GM12801 (cell line): ENCODE measurements around the gene CD2AP.

Experiments
- CTCF ChIP-seq: IDR thresholded peaks from one replicate; pipeline ENCODE4 v1.5.1; 2011; ENCODE audit warnings: control low read depth; ENCODE audit not compliant: insufficient read length; ENCODE audit errors: extremely low read depth

CD2AP gene

GRCh38 chr6:47519279-47519678 is 41.7 kb downstream of the CD2AP start:
- TF ChIP-seq CTCF, result no peak

GRCh38 chr6:47520282-47520681 is 42.7 kb downstream of the CD2AP start:
- TF ChIP-seq CTCF, result no peak

DNA sequence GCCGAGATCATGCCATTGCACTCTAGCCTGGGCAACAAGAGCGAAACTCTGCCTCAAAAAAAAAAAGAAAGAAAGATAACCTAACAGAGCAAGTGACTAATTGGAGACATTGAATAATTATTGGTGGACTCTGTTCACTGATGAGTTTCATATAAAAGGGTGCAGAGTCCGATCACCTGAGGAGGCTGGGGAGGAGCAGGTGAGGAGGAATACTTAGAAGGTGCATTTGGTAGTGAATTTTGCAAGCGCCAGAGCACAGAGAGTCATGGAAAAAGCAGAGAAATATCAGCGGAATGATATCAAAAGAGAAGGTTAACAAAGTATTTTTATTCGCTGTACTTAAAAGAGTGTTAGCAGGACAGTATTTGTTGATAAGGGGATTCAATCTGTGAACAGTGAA is 44.4 kb downstream of the CD2AP start:
- TF ChIP-seq CTCF, result no peak

- TF ChIP-seq CTCF, result no peak
Measured at GRCh38 chr6:47524136-47524845, 46.7 kb downstream of the CD2AP start.

DNA sequence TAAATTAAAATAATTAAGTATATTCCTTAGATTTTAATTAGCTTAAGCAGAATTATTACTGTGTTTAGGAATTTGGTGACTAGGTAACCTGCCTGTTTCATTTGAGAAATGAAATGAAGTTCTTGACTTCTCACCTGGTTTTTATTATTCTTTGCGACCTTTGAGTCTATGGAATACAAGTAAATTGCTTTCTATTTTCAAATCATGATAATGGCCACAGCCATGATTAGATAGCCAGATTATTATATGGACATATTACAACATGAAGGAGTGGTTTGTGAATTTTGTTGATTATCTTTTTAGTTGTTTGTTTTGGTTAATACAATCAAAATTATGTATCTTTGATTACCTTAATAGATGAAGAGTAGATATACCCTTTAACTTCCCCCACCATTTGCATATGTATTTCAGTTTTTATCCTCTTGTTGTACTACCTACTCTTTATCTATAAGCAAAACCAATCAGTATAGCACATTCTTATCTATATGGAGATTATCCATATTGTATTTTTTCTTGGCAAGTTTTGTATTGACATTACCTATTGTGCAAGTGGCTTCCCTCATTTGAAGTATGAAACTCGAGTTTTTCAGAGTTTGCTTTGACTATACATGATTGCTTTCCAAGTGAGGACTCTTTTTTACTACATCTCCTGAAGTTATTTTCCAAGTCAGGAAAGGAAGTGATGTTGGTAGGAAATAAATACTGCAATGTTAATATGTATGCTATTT is 47.9 kb downstream of the CD2AP start:
- no peak for TF ChIP-seq CTCF

DNA sequence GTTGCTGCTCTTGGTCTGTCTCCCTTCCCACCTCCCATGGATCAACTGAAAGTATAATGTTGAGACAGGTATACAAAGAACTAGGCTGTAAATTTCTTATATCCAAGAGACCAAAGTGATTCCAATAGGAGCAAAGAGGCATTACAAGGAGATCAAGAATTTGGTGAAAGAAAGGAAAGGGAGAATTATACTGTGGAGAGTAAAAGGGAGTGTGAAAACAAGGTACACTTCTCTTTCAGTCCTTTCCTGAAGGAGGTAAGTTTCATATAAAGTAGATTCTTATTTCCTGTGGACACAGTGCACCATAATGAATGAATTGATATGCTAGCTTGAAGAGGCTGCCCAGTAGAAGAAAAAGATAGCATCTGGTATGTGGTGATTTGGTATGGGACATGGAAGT is 49.7 kb downstream of the CD2AP start:
- TF ChIP-seq CTCF, result no peak

- no peak for TF ChIP-seq CTCF
Measured at GRCh38 chr6:47529734-47530133, 52.1 kb downstream of the CD2AP start.
